ENCODE results near the gene GPR21.

GPR21 gene

GRCh38 chr9:123033864-123034601, 566 bp downstream of the GPR21 start:
- no peak for DNase-seq (ENCODE audit: low read depth, low spot score)

GRCh38 chr9:123034881-123035510, 1.5 kb downstream of the GPR21 start:
- DNase-seq (ENCODE audit: low read depth, low spot score), result no peak

GRCh38 chr9:123035791-123036190, 2.3 kb downstream of the GPR21 start:
- no peak for DNase-seq (ENCODE audit: low read depth, low spot score)

GRCh38 chr9:123036893-123037545, 3.6 kb downstream of the GPR21 start:
- no peak for DNase-seq (ENCODE audit: low read depth, low spot score)

GRCh38 chr9:123039617-123040219, 6.3 kb downstream of the GPR21 start:
- no peak for DNase-seq (ENCODE audit: low read depth, low spot score)

- no peak for DNase-seq (ENCODE audit: low read depth, low spot score)
These were observed 7.3 kb downstream of the GPR21 start for GRCh38 chr9:123040801-123041200.

GRCh38 chr9:123041489-123041888, 8.0 kb downstream of the GPR21 start:
- no peak for DNase-seq (ENCODE audit: low read depth, low spot score)

GRCh38 chr9:123043081-123043939, 9.8 kb downstream of the GPR21 start:
- DNase-seq (ENCODE audit: low read depth, low spot score), result no peak

- DNase-seq (ENCODE audit: low read depth, low spot score), result no peak
These were observed 11.1 kb downstream of the GPR21 start for GRCh38 chr9:123044586-123044985.

- DNase-seq (ENCODE audit: low read depth, low spot score), result no peak
These were observed 13.1 kb downstream of the GPR21 start for GRCh38 chr9:123046406-123047195.

GRCh38 chr9:123048748-123049147, 15.3 kb downstream of the GPR21 start:
- no peak for DNase-seq (ENCODE audit: low read depth, low spot score)

GRCh38 chr9:123049589-123050222, 16.2 kb downstream of the GPR21 start:
- no peak for DNase-seq (ENCODE audit: low read depth, low spot score)

- DNase-seq (ENCODE audit: low read depth, low spot score), result no peak
These were observed 19.6 kb downstream of the GPR21 start for GRCh38 chr9:123053046-123053445.

GRCh38 chr9:123053711-123054110, 20.2 kb downstream of the GPR21 start:
- DNase-seq (ENCODE audit: low read depth, low spot score), result no peak

- DNase-seq (ENCODE audit: low read depth, low spot score), result no peak
These were observed 25.4 kb downstream of the GPR21 start for GRCh38 chr9:123058834-123059233.

GRCh38 chr9:123059472-123060220, 26.2 kb downstream of the GPR21 start:
- DNase-seq (ENCODE audit: low read depth, low spot score), result no peak

GRCh38 chr9:123061216-123061615, 27.7 kb downstream of the GPR21 start:
- no peak for DNase-seq (ENCODE audit: low read depth, low spot score)

- no peak for DNase-seq (ENCODE audit: low read depth, low spot score)
These were observed 29.1 kb downstream of the GPR21 start for GRCh38 chr9:123062351-123063176.

GRCh38 chr9:123063177-123063598, 29.7 kb downstream of the GPR21 start:
- no peak for DNase-seq (ENCODE audit: low read depth, low spot score)

All from smooth muscle cell of the brain vasculature (primary cell).